NCI-H226 (cell line): ENCODE data around the gene GRIP1.
"Not testable (repeated sequence)": the region's sequence is repeated elsewhere in the genome, so short reads cannot be mapped to it uniquely, and the experiment has no call there.

ENCODE experiments used
- DNase-seq: peaks from one replicate; pipeline ENCODE4 v3.0.0-alpha.2; 2015

GRIP1 gene

GRCh38 chr12:66516133-66516532, 162.7 kb downstream of the GRIP1 start:
- peak; percentile 20 for DNase-seq

GRCh38 chr12:66514581-66514980, 164.3 kb downstream of the GRIP1 start:
- peak; percentile 85 for DNase-seq

GRCh38 chr12:66508025-66508424, 170.9 kb downstream of the GRIP1 start:
- peak; percentile 15 for DNase-seq

GRCh38 chr12:66503746-66504145, 175.1 kb downstream of the GRIP1 start:
- DNase-seq, result no peak

- DNase-seq, result no peak
These were observed 176.0 kb downstream of the GRIP1 start for GRCh38 chr12:66502911-66503310.

GRCh38 chr12:66500841-66501240, 178.0 kb downstream of the GRIP1 start:
- DNase-seq, result no peak

- no peak for DNase-seq
These were observed 178.8 kb downstream of the GRIP1 start for GRCh38 chr12:66500091-66500490.

GRCh38 chr12:66499000-66499399, 179.9 kb downstream of the GRIP1 start:
- no peak for DNase-seq

GRCh38 chr12:66498059-66498458, 180.8 kb downstream of the GRIP1 start:
- DNase-seq, result not testable (repeated sequence)

- DNase-seq, result peak; percentile 65
These were observed 181.6 kb downstream of the GRIP1 start for GRCh38 chr12:66497008-66497897.

GRCh38 chr12:66496595-66496994, 182.3 kb downstream of the GRIP1 start:
- DNase-seq, result no peak

GRCh38 chr12:66495709-66496108, 183.2 kb downstream of the GRIP1 start:
- DNase-seq, result no peak

GRCh38 chr12:66493819-66494218, 185.1 kb downstream of the GRIP1 start:
- no peak for DNase-seq

- DNase-seq, result peak; percentile 46
These were observed 187.0 kb downstream of the GRIP1 start for GRCh38 chr12:66491853-66492252.

- peak; percentile 67 for DNase-seq
These were observed 196.3 kb downstream of the GRIP1 start for GRCh38 chr12:66482351-66483203.

- no peak for DNase-seq
These were observed 210.9 kb downstream of the GRIP1 start for GRCh38 chr12:66467932-66468331.

- DNase-seq, result no peak
These were observed 217.5 kb downstream of the GRIP1 start for GRCh38 chr12:66461331-66461730.

- no peak for DNase-seq
These were observed 218.9 kb downstream of the GRIP1 start for GRCh38 chr12:66459944-66460482.

- no peak for DNase-seq
These were observed 222.3 kb downstream of the GRIP1 start for GRCh38 chr12:66456612-66457011.

GRCh38 chr12:66453844-66454243, 225.0 kb downstream of the GRIP1 start:
- DNase-seq, result no peak

- no peak for DNase-seq
These were observed 225.8 kb downstream of the GRIP1 start for GRCh38 chr12:66453120-66453519.

GRCh38 chr12:66449531-66449930, 229.3 kb downstream of the GRIP1 start:
- peak; percentile 52 for DNase-seq

GRCh38 chr12:66447643-66448042, 231.2 kb downstream of the GRIP1 start:
- DNase-seq, result no peak

GRCh38 chr12:66446276-66446675, 232.6 kb downstream of the GRIP1 start:
- no peak for DNase-seq
